Keratinocyte (primary cell): ENCODE results near the gene ARPC5. TPM values are rescaled to one million over a fixed set of nuclear protein-coding genes. Genes with fewer than 3 reads are reported as not detected.

Experiments used
- DNase-seq: peaks from one replicate; pipeline ENCODE4 v3.0.0-alpha.2; 2011; ENCODE audit warnings: low read depth, missing footprints, low spot score
- FAIRE-seq: peaks from 2 replicates; lab custom pipeline; 2011; peaks lifted over from hg19 to GRCh38; lab: Jason Lieb, UNC
- H2AFZ ChIP-seq: 2 replicates; pipeline ENCODE4 v1.6.0; 2012; ENCODE audit warnings: low read length, control low read depth, inconsistent platforms; ENCODE audit not compliant: control insufficient read depth
- H3K27ac ChIP-seq: 2 replicates; pipeline ENCODE4 v1.5.1; 2011; ENCODE audit warnings: low read length; ENCODE audit not compliant: control insufficient read depth, insufficient read depth
- H3K27me3 ChIP-seq: 3 replicates; pipeline ENCODE4 v1.6.0; 2011; ENCODE audit warnings: low read length; ENCODE audit not compliant: control insufficient read depth, insufficient read depth; ENCODE audit errors: extremely low read depth
- H3K36me3 ChIP-seq, 2 experiments: 2 replicates in 1 of 2; 3 replicates in 1 of 2; pipeline ENCODE4 v1.5.1; 2011; ENCODE audit warnings: low read length in 2 of 2, mild to moderate bottlenecking in 1 of 2; ENCODE audit not compliant: control insufficient read depth in 2 of 2, insufficient read depth in 2 of 2; ENCODE audit errors: extremely low read depth in 1 of 2
- H3K4me1 ChIP-seq: 3 replicates; pipeline ENCODE4 v1.5.1; 2011; ENCODE audit warnings: low read length; ENCODE audit not compliant: control insufficient read depth, insufficient read depth; ENCODE audit errors: extremely low read depth
- H3K4me2 ChIP-seq: 3 replicates; pipeline ENCODE4 v1.6.0; 2011; ENCODE audit warnings: low read depth, low read length; ENCODE audit not compliant: control insufficient read depth, insufficient read depth; ENCODE audit errors: extremely low read depth
- H3K4me3 ChIP-seq, 3 experiments: fragments of 200-600 bp in 1 of 3; sonication (generic) in 1 of 3; 2 replicates in 2 of 3; 3 replicates in 1 of 3; pipeline ENCODE4 v1.5.1; 2011 to 2016; ENCODE audit warnings: low read length in 3 of 3, mild to moderate bottlenecking in 3 of 3, control low read depth in 2 of 3, inconsistent platforms in 1 of 3, low read depth in 1 of 3, mixed read lengths in 1 of 3, mixed run types in 1 of 3, moderate library complexity in 1 of 3; ENCODE audit not compliant: control insufficient read depth in 2 of 3, insufficient read depth in 2 of 3; ENCODE audit errors: extremely low read depth in 1 of 3
- H3K79me2 ChIP-seq: 2 replicates; pipeline ENCODE4 v1.6.0; 2012; ENCODE audit warnings: low read length; ENCODE audit not compliant: control insufficient read depth, insufficient read depth
- H3K9ac ChIP-seq: 3 replicates; pipeline ENCODE4 v1.6.0; 2011; ENCODE audit warnings: low read length; ENCODE audit not compliant: control insufficient read depth, insufficient read depth; ENCODE audit errors: extremely low read depth
- H3K9me1 ChIP-seq: 3 replicates; pipeline ENCODE4 v1.6.0; 2011; ENCODE audit warnings: low read length; ENCODE audit not compliant: control insufficient read depth, insufficient read depth; ENCODE audit errors: extremely low read depth
- H3K9me3 ChIP-seq: 2 replicates; pipeline ENCODE4 v1.5.1; 2012; ENCODE audit warnings: low read depth, low read length; ENCODE audit not compliant: control insufficient read depth
- H4K20me1 ChIP-seq: 3 replicates; pipeline ENCODE4 v1.6.0; 2011; ENCODE audit warnings: low read length; ENCODE audit not compliant: control insufficient read depth, insufficient read depth; ENCODE audit errors: extremely low read depth
- CTCF ChIP-seq, 3 experiments: IDR thresholded peaks in 1 of 3; conservative IDR thresholded peaks in 1 of 3; optimal IDR thresholded peaks in 1 of 3; 2 replicates in 2 of 3; 3 replicates in 1 of 3; pipeline versions ENCODE3 to v1.5.1; 2011; ENCODE audit warnings: low read length in 3 of 3, mild to moderate bottlenecking in 3 of 3, moderate library complexity in 2 of 3, control low read depth in 1 of 3, inconsistent platforms in 1 of 3; ENCODE audit not compliant: insufficient read depth in 2 of 3; ENCODE audit errors: extremely low read depth in 1 of 3
- EZH2 ChIP-seq: IDR thresholded peaks from one replicate; pipeline ENCODE4 v1.6.1; 2012; ENCODE audit warnings: inconsistent platforms, mild to moderate bottlenecking, low read length, moderate library complexity
- dilution Hi-C: fragments of 300-500 bp; cut with MboI; formaldehyde crosslinking; loops from one replicate; pipeline ENCODE4 v1.7.0; 2020; ENCODE audit warnings: low sequenced_read_pairs; ENCODE audit not compliant: extremely low pct_ligation_motif_present
- polyA plus RNA-seq, 5 experiments: library from polyadenylated mRNA; depleted of rRNA in 3 of 5; stranded (reverse) in 3 of 5; stranded (forward) in 1 of 5; unstranded in 1 of 5; fragments of >200 nt; gene quantifications; 1 replicate in 1 of 5; 2 replicates in 3 of 5; 3 replicates in 1 of 5; pipeline versions ENCODE4 v1.2.1 to v1.2.3, GENCODE V29; 2011 to 2012; ENCODE audit warnings: missing spikeins in 2 of 5, low read depth in 1 of 5, low replicate concordance in 1 of 5

The ARPC5 gene
- polyA plus RNA-seq, 1 donor (not counting 4 experiments of a cell fraction or from before 2014, with no cell fraction given): 255 TPM

GRCh38 chr1:183612407-183612806 lies 23.2 kb downstream of the ARPC5 start:
- Histone ChIP-seq H3K79me2 (no peaks in the 10 kb centered on the region), H3K27me3 (no peaks in the 10 kb centered on the region), H3K9me3 (no peaks in the 10 kb centered on the region), H3K9ac (no peak overlapping the region), H3K9me1 (no peaks in the 10 kb centered on the region), H3K27ac (peak overlapping the region; percentile 61), H3K36me3 (no peaks in the 10 kb centered on the region), H3K4me3 (no peak overlapping the region), H3K4me1 (peaks cover 36% of the 10 kb centered on the region), H3K4me2 (no peak overlapping the region), H2AFZ (no peak overlapping the region), H4K20me1 (no peaks in the 10 kb centered on the region)
- DNase-seq: no peak
- dilution Hi-C loops: no loop called here
- FAIRE-seq: no peak
- TF ChIP-seq EZH2 (no peak), CTCF (optimal IDR thresholded peaks at IDR 0.05 in 1 of 3, IDR thresholded peaks at IDR 0.05 in 1 of 3, conservative IDR thresholded peaks at IDR 0.05 in 1 of 3; ENCODE audit: extremely low read depth in 1 of 3, insufficient read depth in 2 of 3, low read length in 3 of 3) (no peak)

- no peak overlapping the region for H3K4me3 ChIP-seq
- H3K4me1 ChIP-seq: peaks cover 36% of the 10 kb centered on the region
- H3K27ac ChIP-seq: no peak overlapping the region
- no peak for TF ChIP-seq EZH2
- TF ChIP-seq CTCF (optimal IDR thresholded peaks at IDR 0.05 in 1 of 3, IDR thresholded peaks at IDR 0.05 in 1 of 3, conservative IDR thresholded peaks at IDR 0.05 in 1 of 3; ENCODE audit: extremely low read depth in 1 of 3, insufficient read depth in 2 of 3, low read length in 3 of 3): no peak
- H3K4me2 ChIP-seq: no peak overlapping the region
- dilution Hi-C loops: no loop called here
- FAIRE-seq: no peak
- no peaks in the 10 kb centered on the region for H3K36me3 ChIP-seq
- no peak overlapping the region for H3K9ac ChIP-seq
- H4K20me1 ChIP-seq: no peaks in the 10 kb centered on the region
- no peaks in the 10 kb centered on the region for H3K9me3 ChIP-seq
- no peaks in the 10 kb centered on the region for H3K79me2 ChIP-seq
- no peak overlapping the region for H2AFZ ChIP-seq
- H3K27me3 ChIP-seq: no peaks in the 10 kb centered on the region
- no peaks in the 10 kb centered on the region for H3K9me1 ChIP-seq
- no peak for DNase-seq
These were observed 24.6 kb downstream of the ARPC5 start for GRCh38 chr1:183611021-183611420.
